GM23338 (cell line): ENCODE data around the gene DDIAS. TPM values are rescaled to one million over a fixed set of nuclear protein-coding genes. Genes with fewer than 3 reads are reported as not detected.

Experiments
- ATAC-seq: fragments of 200-7000 bp; cut with Tn5 transposase; 3 replicates; pipeline ENCODE4 v1.9.1; 2020
- DNase-seq: peaks from one replicate; pipeline ENCODE4 v3.0.0-alpha.2; 2015; ENCODE audit warnings: low spot score
- H2AFZ ChIP-seq: fragments of 200-600 bp; sonication (generic); 2 replicates; pipeline ENCODE4 v1.8.0; 2016; ENCODE audit warnings: antibody characterized with exemption, mild to moderate bottlenecking, moderate library complexity
- H3F3A ChIP-seq: fragments of 200-600 bp; sonication (generic); replicated peaks from 2 replicates; pipeline ENCODE4 v1.8.0; 2017; ENCODE audit warnings: antibody characterized with exemption, mixed run types, low read depth
- H3K27ac ChIP-seq: fragments of 200-600 bp; sonication (generic); 2 replicates; pipeline ENCODE4 v1.6.1; 2016; ENCODE audit warnings: low read depth
- H3K27me3 ChIP-seq: fragments of 200-600 bp; sonication (generic); 2 replicates; pipeline ENCODE4 v1.8.0; 2016; ENCODE audit warnings: mild to moderate bottlenecking, mixed run types, moderate library complexity; ENCODE audit not compliant: insufficient read depth
- H3K36me3 ChIP-seq: fragments of 200-600 bp; sonication (generic); 2 replicates; pipeline ENCODE4 v1.8.0; 2016; ENCODE audit warnings: mild to moderate bottlenecking; ENCODE audit not compliant: insufficient read depth
- H3K4me1 ChIP-seq: fragments of 200-600 bp; sonication (generic); 2 replicates; pipeline ENCODE4 v1.8.0; 2016; ENCODE audit warnings: mild to moderate bottlenecking, moderate library complexity; ENCODE audit not compliant: insufficient read depth
- H3K4me2 ChIP-seq: fragments of 200-600 bp; sonication (generic); 2 replicates; pipeline ENCODE4 v1.7.1; 2017; ENCODE audit warnings: mixed run types
- H3K4me3 ChIP-seq: fragments of 200-600 bp; sonication (generic); 2 replicates; pipeline ENCODE4 v1.6.1; 2016; ENCODE audit warnings: mixed run types
- H3K79me2 ChIP-seq: fragments of 200-600 bp; sonication (generic); replicated peaks from 2 replicates; pipeline ENCODE4 v1.8.0; 2017; ENCODE audit warnings: mild to moderate bottlenecking; ENCODE audit not compliant: insufficient read depth
- H3K9me2 ChIP-seq: fragments of 200-600 bp; sonication (generic); 2 replicates; pipeline ENCODE4 v1.8.0; 2017; ENCODE audit not compliant: insufficient read depth
- H4K20me1 ChIP-seq: fragments of 200-600 bp; sonication (generic); replicated peaks from 2 replicates; pipeline ENCODE4 v1.8.0; 2017; ENCODE audit warnings: mild to moderate bottlenecking; ENCODE audit not compliant: insufficient read depth
- H3K27ac Mint-ChIP-seq: 2 replicates; pipeline ENCODE4 v1.8.0; 2020; ENCODE audit warnings: inconsistent platforms, mild to moderate bottlenecking, moderate library complexity, mixed read lengths
- H3K27me3 Mint-ChIP-seq: 3 replicates; pipeline ENCODE4 v1.8.0; 2022; ENCODE audit warnings: low read depth, mild to moderate bottlenecking, moderate library complexity, mixed read lengths, inconsistent platforms; ENCODE audit not compliant: insufficient read depth, poor library complexity
- H3K36me3 Mint-ChIP-seq: 3 replicates; pipeline ENCODE4 v1.8.0; 2021; ENCODE audit warnings: low read depth, mild to moderate bottlenecking, inconsistent platforms, moderate library complexity, mixed read lengths
- H3K4me1 Mint-ChIP-seq: 3 replicates; pipeline ENCODE4 v1.8.0; 2020; ENCODE audit warnings: mild to moderate bottlenecking, inconsistent platforms, mixed read lengths
- H3K4me3 Mint-ChIP-seq: 3 replicates; pipeline ENCODE4 v1.8.0; 2021; ENCODE audit warnings: moderate library complexity, mild to moderate bottlenecking, inconsistent platforms, mixed read lengths
- H3K9me3 Mint-ChIP-seq: 3 replicates; pipeline ENCODE4 v1.8.0; 2020; ENCODE audit warnings: moderate library complexity, mild to moderate bottlenecking, inconsistent platforms, mixed read lengths
- CREB1 ChIP-seq: fragments of 250-450 bp; sonication (Bioruptor Pico); IDR thresholded peaks from 2 replicates; pipeline ENCODE4 v1.5.0; 2020; ENCODE audit warnings: low read depth, mild to moderate bottlenecking, moderate library complexity
- CTCF ChIP-seq, 2 experiments: fragments of 200-600 bp in 1 of 2; sonication (generic) in 1 of 2; conservative IDR thresholded peaks; 2 replicates each; pipeline versions ENCODE4 v1.5.1 to v1.6.1; 2016 to 2017; ENCODE audit warnings: antibody characterized with exemption in 2 of 2, low read depth in 2 of 2, mild to moderate bottlenecking in 2 of 2, moderate library complexity in 1 of 2
- ETS1 ChIP-seq: IDR thresholded peaks from 2 replicates; pipeline ENCODE4 v1.6.1; 2016; ENCODE audit warnings: antibody characterized with exemption
- EZH2 ChIP-seq: fragments of 200-600 bp; sonication (generic); IDR thresholded peaks from one replicate; pipeline ENCODE4 v1.8.0; 2017; ENCODE audit warnings: antibody characterized with exemption, mild to moderate bottlenecking, low read depth; ENCODE audit not compliant: unreplicated experiment
- EZH2phosphoT487 ChIP-seq: fragments of 200-600 bp; sonication (generic); IDR thresholded peaks from one replicate; pipeline ENCODE4 v1.8.1; 2018; ENCODE audit warnings: antibody characterized with exemption; ENCODE audit not compliant: unreplicated experiment
- JUNB ChIP-seq: IDR thresholded peaks from one replicate; pipeline ENCODE4 v1.6.1; 2016; ENCODE audit warnings: antibody characterized with exemption; ENCODE audit not compliant: unreplicated experiment
- NANOG ChIP-seq: IDR thresholded peaks from 2 replicates; pipeline ENCODE4 v1.6.1; 2016; ENCODE audit warnings: antibody characterized with exemption, borderline replicate concordance
- POLR2AphosphoS5 ChIP-seq: IDR thresholded peaks from 2 replicates; pipeline ENCODE4 v1.6.1; 2016; ENCODE audit warnings: antibody characterized with exemption, low read depth
- STAT1 ChIP-seq: IDR thresholded peaks from one replicate; pipeline ENCODE4 v1.6.1; 2016; ENCODE audit warnings: antibody characterized with exemption; ENCODE audit not compliant: unreplicated experiment
- ZNF114 ChIP-seq: fragments of 250-450 bp; sonication (Bioruptor Pico); IDR thresholded peaks from 2 replicates; pipeline ENCODE4 v1.5.0; 2020; ENCODE audit warnings: mild to moderate bottlenecking, moderate library complexity
- ZNF331 ChIP-seq: fragments of 250-450 bp; sonication (Bioruptor Pico); IDR thresholded peaks from 2 replicates; pipeline ENCODE4 v1.5.0; 2020; ENCODE audit warnings: low read depth, mild to moderate bottlenecking, moderate library complexity
- polyA plus RNA-seq: library from polyadenylated mRNA; unstranded; fragments of >200 nt; fragmentation: Nextera tagmentation; extraction: Ambion mirVana; gene quantifications from 2 replicates; pipeline ENCODE4 v1.2.1, GENCODE V29; 2016
- total RNA-seq: library from RNA; depleted of rRNA; stranded (reverse); fragments of >200 nt; shearing (Covaris generic); gene quantifications from 2 replicates; pipeline ENCODE4 v1.2.3, GENCODE V29; 2014
- TF ChIP-seq, protein P1 (sequence below): IDR thresholded peaks from one replicate; pipeline ENCODE4 v1.6.1; 2018; ENCODE audit warnings: antibody characterized with exemption; ENCODE audit not compliant: unreplicated experiment
- TF ChIP-seq, protein P2 (sequence below): fragments of 250-450 bp; sonication (Bioruptor Pico); IDR thresholded peaks from 2 replicates; pipeline ENCODE4 v1.5.0; 2020; ENCODE audit warnings: mild to moderate bottlenecking, moderate library complexity

DDIAS gene
- total and polyA plus RNA-seq, 2 experiments from 2014 or later: 19.5 to 53.0 TPM

DNA sequence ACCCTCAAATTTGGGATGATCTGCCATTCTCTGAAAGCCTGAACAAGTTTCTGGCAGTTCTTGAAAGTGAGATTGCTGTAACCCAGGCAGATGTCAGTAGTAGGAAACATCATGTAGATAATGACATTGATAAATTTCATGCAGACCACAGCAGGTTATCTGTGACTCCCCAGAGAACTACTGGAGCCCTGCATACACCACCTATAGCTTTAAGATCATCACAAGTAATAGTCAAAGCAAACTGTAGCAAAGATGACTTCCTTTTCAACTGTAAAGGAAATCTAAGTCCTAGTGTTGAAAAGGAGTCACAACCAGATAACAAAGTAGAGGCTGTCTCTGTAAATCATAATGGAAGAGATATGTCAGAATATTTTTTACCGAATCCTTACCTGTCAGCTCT lies 31.0 kb downstream of the DDIAS start:
- peaks cover 30% of the 10 kb centered on the region; the same call in 1 of the 2 replicates for H3K36me3 ChIP-seq
- no peak overlapping the region for H3K4me2 ChIP-seq
- H3K9me2 ChIP-seq: no peaks in the 10 kb centered on the region
- no peaks in the 10 kb centered on the region for H3K4me1 ChIP-seq
- ATAC-seq (no peak), DNase-seq (no peak)
- no peak overlapping the region for H3K4me3 Mint-ChIP-seq
- H3K27ac Mint-ChIP-seq: no peak overlapping the region
- H4K20me1 ChIP-seq: no peaks in the 10 kb centered on the region
- H3K27me3 ChIP-seq: no peaks in the 10 kb centered on the region
- H3K27me3 Mint-ChIP-seq: peaks cover 3% of the 10 kb centered on the region
- no peaks in the 10 kb centered on the region for H3K4me1 Mint-ChIP-seq
- no peaks in the 10 kb centered on the region for H3K9me3 Mint-ChIP-seq
- TF ChIP-seq ZNF331 (CRISPR knock-in tag) (no peak), CREB1 (no peak), ETS1 (no peak), EZH2phosphoT487 (no peak), NANOG (no peak), EZH2 (no peak), ZNF114 (no peak), CTCF (conservative IDR thresholded peaks at IDR 0.05; ENCODE audit: low read depth in 2 of 2) (no peak), STAT1 (no peak), JUNB (no peak), POLR2AphosphoS5 (no peak)
- TF ChIP-seq, protein P1, sequence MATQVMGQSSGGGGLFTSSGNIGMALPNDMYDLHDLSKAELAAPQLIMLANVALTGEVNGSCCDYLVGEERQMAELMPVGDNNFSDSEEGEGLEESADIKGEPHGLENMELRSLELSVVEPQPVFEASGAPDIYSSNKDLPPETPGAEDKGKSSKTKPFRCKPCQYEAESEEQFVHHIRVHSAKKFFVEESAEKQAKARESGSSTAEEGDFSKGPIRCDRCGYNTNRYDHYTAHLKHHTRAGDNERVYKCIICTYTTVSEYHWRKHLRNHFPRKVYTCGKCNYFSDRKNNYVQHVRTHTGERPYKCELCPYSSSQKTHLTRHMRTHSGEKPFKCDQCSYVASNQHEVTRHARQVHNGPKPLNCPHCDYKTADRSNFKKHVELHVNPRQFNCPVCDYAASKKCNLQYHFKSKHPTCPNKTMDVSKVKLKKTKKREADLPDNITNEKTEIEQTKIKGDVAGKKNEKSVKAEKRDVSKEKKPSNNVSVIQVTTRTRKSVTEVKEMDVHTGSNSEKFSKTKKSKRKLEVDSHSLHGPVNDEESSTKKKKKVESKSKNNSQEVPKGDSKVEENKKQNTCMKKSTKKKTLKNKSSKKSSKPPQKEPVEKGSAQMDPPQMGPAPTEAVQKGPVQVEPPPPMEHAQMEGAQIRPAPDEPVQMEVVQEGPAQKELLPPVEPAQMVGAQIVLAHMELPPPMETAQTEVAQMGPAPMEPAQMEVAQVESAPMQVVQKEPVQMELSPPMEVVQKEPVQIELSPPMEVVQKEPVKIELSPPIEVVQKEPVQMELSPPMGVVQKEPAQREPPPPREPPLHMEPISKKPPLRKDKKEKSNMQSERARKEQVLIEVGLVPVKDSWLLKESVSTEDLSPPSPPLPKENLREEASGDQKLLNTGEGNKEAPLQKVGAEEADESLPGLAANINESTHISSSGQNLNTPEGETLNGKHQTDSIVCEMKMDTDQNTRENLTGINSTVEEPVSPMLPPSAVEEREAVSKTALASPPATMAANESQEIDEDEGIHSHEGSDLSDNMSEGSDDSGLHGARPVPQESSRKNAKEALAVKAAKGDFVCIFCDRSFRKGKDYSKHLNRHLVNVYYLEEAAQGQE: no peak
- TF ChIP-seq, protein P2, sequence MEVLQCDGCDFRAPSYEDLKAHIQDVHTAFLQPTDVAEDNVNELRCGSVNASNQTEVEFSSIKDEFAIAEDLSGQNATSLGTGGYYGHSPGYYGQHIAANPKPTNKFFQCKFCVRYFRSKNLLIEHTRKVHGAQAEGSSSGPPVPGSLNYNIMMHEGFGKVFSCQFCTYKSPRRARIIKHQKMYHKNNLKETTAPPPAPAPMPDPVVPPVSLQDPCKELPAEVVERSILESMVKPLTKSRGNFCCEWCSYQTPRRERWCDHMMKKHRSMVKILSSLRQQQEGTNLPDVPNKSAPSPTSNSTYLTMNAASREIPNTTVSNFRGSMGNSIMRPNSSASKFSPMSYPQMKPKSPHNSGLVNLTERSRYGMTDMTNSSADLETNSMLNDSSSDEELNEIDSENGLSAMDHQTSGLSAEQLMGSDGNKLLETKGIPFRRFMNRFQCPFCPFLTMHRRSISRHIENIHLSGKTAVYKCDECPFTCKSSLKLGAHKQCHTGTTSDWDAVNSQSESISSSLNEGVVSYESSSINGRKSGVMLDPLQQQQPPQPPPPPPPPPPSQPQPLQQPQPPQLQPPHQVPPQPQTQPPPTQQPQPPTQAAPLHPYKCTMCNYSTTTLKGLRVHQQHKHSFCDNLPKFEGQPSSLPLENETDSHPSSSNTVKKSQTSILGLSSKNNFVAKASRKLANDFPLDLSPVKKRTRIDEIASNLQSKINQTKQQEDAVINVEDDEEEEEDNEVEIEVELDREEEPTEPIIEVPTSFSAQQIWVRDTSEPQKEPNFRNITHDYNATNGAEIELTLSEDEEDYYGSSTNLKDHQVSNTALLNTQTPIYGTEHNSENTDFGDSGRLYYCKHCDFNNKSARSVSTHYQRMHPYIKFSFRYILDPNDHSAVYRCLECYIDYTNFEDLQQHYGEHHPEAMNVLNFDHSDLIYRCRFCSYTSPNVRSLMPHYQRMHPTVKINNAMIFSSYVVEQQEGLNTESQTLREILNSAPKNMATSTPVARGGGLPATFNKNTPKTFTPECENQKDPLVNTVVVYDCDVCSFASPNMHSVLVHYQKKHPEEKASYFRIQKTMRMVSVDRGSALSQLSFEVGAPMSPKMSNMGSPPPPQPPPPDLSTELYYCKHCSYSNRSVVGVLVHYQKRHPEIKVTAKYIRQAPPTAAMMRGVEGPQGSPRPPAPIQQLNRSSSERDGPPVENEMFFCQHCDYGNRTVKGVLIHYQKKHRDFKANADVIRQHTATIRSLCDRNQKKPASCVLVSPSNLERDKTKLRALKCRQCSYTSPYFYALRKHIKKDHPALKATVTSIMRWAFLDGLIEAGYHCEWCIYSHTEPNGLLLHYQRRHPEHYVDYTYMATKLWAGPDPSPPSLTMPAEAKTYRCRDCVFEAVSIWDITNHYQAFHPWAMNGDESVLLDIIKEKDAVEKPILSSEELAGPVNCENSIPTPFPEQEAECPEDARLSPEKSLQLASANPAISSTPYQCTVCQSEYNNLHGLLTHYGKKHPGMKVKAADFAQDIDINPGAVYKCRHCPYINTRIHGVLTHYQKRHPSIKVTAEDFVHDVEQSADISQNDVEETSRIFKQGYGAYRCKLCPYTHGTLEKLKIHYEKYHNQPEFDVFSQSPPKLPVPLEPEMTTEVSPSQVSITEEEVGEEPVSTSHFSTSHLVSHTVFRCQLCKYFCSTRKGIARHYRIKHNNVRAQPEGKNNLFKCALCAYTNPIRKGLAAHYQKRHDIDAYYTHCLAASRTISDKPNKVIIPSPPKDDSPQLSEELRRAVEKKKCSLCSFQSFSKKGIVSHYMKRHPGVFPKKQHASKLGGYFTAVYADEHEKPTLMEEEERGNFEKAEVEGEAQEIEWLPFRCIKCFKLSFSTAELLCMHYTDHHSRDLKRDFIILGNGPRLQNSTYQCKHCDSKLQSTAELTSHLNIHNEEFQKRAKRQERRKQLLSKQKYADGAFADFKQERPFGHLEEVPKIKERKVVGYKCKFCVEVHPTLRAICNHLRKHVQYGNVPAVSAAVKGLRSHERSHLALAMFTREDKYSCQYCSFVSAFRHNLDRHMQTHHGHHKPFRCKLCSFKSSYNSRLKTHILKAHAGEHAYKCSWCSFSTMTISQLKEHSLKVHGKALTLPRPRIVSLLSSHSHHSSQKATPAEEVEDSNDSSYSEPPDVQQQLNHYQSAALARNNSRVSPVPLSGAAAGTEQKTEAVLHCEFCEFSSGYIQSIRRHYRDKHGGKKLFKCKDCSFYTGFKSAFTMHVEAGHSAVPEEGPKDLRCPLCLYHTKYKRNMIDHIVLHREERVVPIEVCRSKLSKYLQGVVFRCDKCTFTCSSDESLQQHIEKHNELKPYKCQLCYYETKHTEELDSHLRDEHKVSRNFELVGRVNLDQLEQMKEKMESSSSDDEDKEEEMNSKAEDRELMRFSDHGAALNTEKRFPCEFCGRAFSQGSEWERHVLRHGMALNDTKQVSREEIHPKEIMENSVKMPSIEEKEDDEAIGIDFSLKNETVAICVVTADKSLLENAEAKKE: no peak
- H3K4me3 ChIP-seq: no peak overlapping the region
- H3K79me2 ChIP-seq: no peaks in the 10 kb centered on the region
- H2AFZ ChIP-seq: no peak overlapping the region
- peaks cover 48% of the 10 kb centered on the region for H3K36me3 Mint-ChIP-seq
- H3F3A ChIP-seq: no peaks in the 10 kb centered on the region
- H3K27ac ChIP-seq: no peak overlapping the region
